ENCODE data around the gene MRPS23. TPM values are rescaled to one million over a fixed set of nuclear protein-coding genes. Genes with fewer than 3 reads are reported as not detected.

Gene MRPS23
- total and polyA plus RNA-seq, 2 of the 8 experiments (the other 6 are each of a cell fraction or from before 2014, with no cell fraction given), result 38.6 to 60.4 TPM

- TF ChIP-seq EZH2 (IDR thresholded peaks at IDR 0.05; ENCODE audit: low read depth, low read length, severe bottlenecking), result no peak
- TF ChIP-seq YY1 (IDR thresholded peaks at IDR 0.05; ENCODE audit: low read depth, low read length), result peak; percentile 78
- peak; percentile 83 for TF ChIP-seq E2F6 (IDR thresholded peaks at IDR 0.05)
- TF ChIP-seq SAP30 (IDR thresholded peaks at IDR 0.05; ENCODE audit: insufficient read depth, insufficient replicate concordance, low read length), result no peak
- no peak for TF ChIP-seq ATF3 (IDR thresholded peaks at IDR 0.05; ENCODE audit: insufficient read depth, low read depth, low read length)
- peak; percentile 51; the same call in 1 of the 2 replicates for TF ChIP-seq USF2 (IDR thresholded peaks at IDR 0.05; ENCODE audit: low read length)
- no peak for TF ChIP-seq HDAC2 (IDR thresholded peaks at IDR 0.05; ENCODE audit: borderline replicate concordance in 1 of 2, low read depth in 2 of 2, low read length in 2 of 2)
- TF ChIP-seq EP300 (IDR thresholded peaks at IDR 0.05; ENCODE audit: borderline replicate concordance in 1 of 2, low read depth in 2 of 2, low read length in 2 of 2), result no peak
- peak; percentile 2 for TF ChIP-seq KDM4A (IDR thresholded peaks at IDR 0.05; ENCODE audit: low read depth, low read length, severe bottlenecking)
- no peak for TF ChIP-seq TCF12 (IDR thresholded peaks at IDR 0.05; ENCODE audit: low read depth, low read length)
- TF ChIP-seq POLR2A (IDR thresholded peaks at IDR 0.05; ENCODE audit: control extremely low read depth in 1 of 2, low read depth in 2 of 2, low read length in 2 of 2), result peak in 1 of 2 experiments; percentile 32; a peak in 1 of 3 replicates
These were observed 24.8 kb upstream of the MRPS23 start (continued) for GRCh38 chr17:57874434-57875289.
